ENCODE measurements around the gene EIF5A. TPM values are rescaled to one million over a fixed set of nuclear protein-coding genes. Genes with fewer than 3 reads are reported as not detected.
A peak's percentile ranks its signal among the peaks of the same experiment; 100 is the strongest.

The EIF5A gene
- total RNA-seq, 1 donor from 2014 or later: 352 TPM

- DNase-seq (ENCODE audit: low read depth): no peak
Observed at GRCh38 chr17:7313088-7313889, 5.9 kb downstream of the EIF5A start.

GRCh38 chr17:7313890-7314718 is 6.7 kb downstream of the EIF5A start:
- DNase-seq (ENCODE audit: low read depth): no peak

GRCh38 chr17:7314719-7315569 is 7.5 kb downstream of the EIF5A start, which contains the start of gene GPS2:
Gene GPS2 (minus strand): TSS chr17:7315360. CDS start chr17:7315052, 308 bp downstream.
- DNase-seq (ENCODE audit: low read depth): peak; percentile 51

- no peak for DNase-seq (ENCODE audit: low read depth)
Observed at GRCh38 chr17:7315570-7316235, 8.3 kb downstream of the EIF5A start.

GRCh38 chr17:7317161-7317803 is 9.9 kb downstream of the EIF5A start:
- no peak for DNase-seq (ENCODE audit: low read depth)

GRCh38 chr17:7318121-7318860 is 10.9 kb downstream of the EIF5A start:
- no peak for DNase-seq (ENCODE audit: low read depth)

GRCh38 chr17:7321466-7321865 is 14.0 kb downstream of the EIF5A start:
- DNase-seq (ENCODE audit: low read depth): no peak

- DNase-seq (ENCODE audit: low read depth): no peak
Observed at GRCh38 chr17:7322520-7323194, 15.2 kb downstream of the EIF5A start.

- no peak for DNase-seq (ENCODE audit: low read depth)
Observed at GRCh38 chr17:7323731-7324437, 16.5 kb downstream of the EIF5A start.

GRCh38 chr17:7324438-7324779 is 17.0 kb downstream of the EIF5A start:
- no peak for DNase-seq (ENCODE audit: low read depth)

- DNase-seq (ENCODE audit: low read depth): no peak
Observed at GRCh38 chr17:7325031-7325528, 17.7 kb downstream of the EIF5A start.

GRCh38 chr17:7326186-7326585 is 18.8 kb downstream of the EIF5A start:
- no peak for DNase-seq (ENCODE audit: low read depth)

- no peak for DNase-seq (ENCODE audit: low read depth)
Observed at GRCh38 chr17:7327056-7327455, 19.6 kb downstream of the EIF5A start.

GRCh38 chr17:7327501-7327900 is 20.1 kb downstream of the EIF5A start:
- DNase-seq (ENCODE audit: low read depth): no peak

GRCh38 chr17:7328009-7328408 is 20.6 kb downstream of the EIF5A start:
- no peak for DNase-seq (ENCODE audit: low read depth)

- no peak for DNase-seq (ENCODE audit: low read depth)
Observed at GRCh38 chr17:7328840-7329373, 21.5 kb downstream of the EIF5A start, which contains the start of gene NEURL4. Gene NEURL4 (minus strand): TSS chr17:7329335. CDS start chr17:7329312, 23 bp downstream.

GRCh38 chr17:7329374-7329996 is 22.1 kb downstream of the EIF5A start:
- DNase-seq (ENCODE audit: low read depth): peak; percentile 97
